HepG2 (cell line): ENCODE results near the gene ATP4A. TPM values are rescaled to one million over a fixed set of nuclear protein-coding genes. Genes with fewer than 3 reads are reported as not detected.

Experiments used
- ATAC-seq: fragments of 200-7000 bp; cut with Tn5 transposase; 3 replicates; pipeline ENCODE4 v1.9.1; 2020; ENCODE audit warnings: mild to moderate bottlenecking, moderate library complexity
- BruUV-seq: library from RNA; stranded (reverse); fragments of 400-500 nt; replicated peaks from 2 replicates; lab custom pipeline; 2021; lab: Mats Ljungman, UMichigan
- CTCF ChIA-PET: fragments of 300-600 bp; formaldehyde crosslinking; extraction: SDS; loops from one replicate; lab custom pipeline; 2021; ENCODE audit warnings: low total read pairs, inconsistent platforms, low intra/inter-chr PET ratio; lab: Yijun Ruan, JAX
- POLR2A ChIA-PET: fragments of 350-600 bp; sonication (Branson Sonifier 250); formaldehyde crosslinking; loops from one replicate; lab custom pipeline; 2020; ENCODE audit warnings: antibody characterized with exemption, inconsistent platforms; lab: Yijun Ruan, JAX
- DNase-seq: peaks from one replicate; pipeline ENCODE4 v3.0.0-alpha.2; 2015; ENCODE audit warnings: low spot score
- FAIRE-seq: peaks from 3 replicates; lab custom pipeline; 2011; peaks lifted over from hg19 to GRCh38; lab: Jason Lieb, UNC
- H2AFZ ChIP-seq: one replicate; pipeline ENCODE4 v1.6.1; 2011; ENCODE audit warnings: low read length, inconsistent platforms
- H3K27ac ChIP-seq: fragments of 300-600 bp; 3 replicates; pipeline ENCODE4 v1.8.0; 2011; ENCODE audit warnings: mixed run types, mild to moderate bottlenecking, mixed read lengths, low read length, inconsistent platforms; ENCODE audit not compliant: insufficient read depth; ENCODE audit errors: extremely low read length
- H3K27me3 ChIP-seq, 2 experiments: fragments of 200-600 bp in 1 of 2; 2 replicates in 1 of 2; 3 replicates in 1 of 2; pipeline versions ENCODE4 v1.6.0 to v1.8.0; 2011; ENCODE audit warnings: low read length in 2 of 2, mild to moderate bottlenecking in 2 of 2, moderate library complexity in 2 of 2, inconsistent platforms in 1 of 2; ENCODE audit not compliant: insufficient read depth in 2 of 2, control insufficient read depth in 1 of 2
- H3K36me3 ChIP-seq, 2 experiments: fragments of 200-600 bp in 1 of 2; replicated peaks in 1 of 2; 2 replicates in 1 of 2; 3 replicates in 1 of 2; pipeline versions ENCODE4 v1.5.1 to v1.8.0; 2011; ENCODE audit warnings: low read length in 2 of 2, inconsistent platforms in 1 of 2; ENCODE audit not compliant: insufficient read depth in 2 of 2, control insufficient read depth in 1 of 2
- H3K4me1 ChIP-seq: 2 replicates; pipeline ENCODE4 v1.5.1; 2012; ENCODE audit warnings: low read length, inconsistent platforms; ENCODE audit not compliant: insufficient read depth
- H3K4me2 ChIP-seq: 2 replicates; pipeline ENCODE4 v1.6.0; 2011; ENCODE audit warnings: low read depth, low read length, inconsistent platforms
- H3K4me3 ChIP-seq, 3 experiments: fragments of 200-600 bp in 1 of 3; sonication (generic), shearing (Covaris generic) in 1 of 3; replicated peaks in 1 of 3; 2 replicates each; pipeline ENCODE4 v1.5.1; 2011 to 2016; ENCODE audit warnings: low read length in 3 of 3, inconsistent platforms in 2 of 3, low read depth in 2 of 3, mild to moderate bottlenecking in 2 of 3, control low read depth in 1 of 3, mixed read lengths in 1 of 3; ENCODE audit not compliant: insufficient read depth in 1 of 3
- H3K79me2 ChIP-seq: one replicate; pipeline ENCODE4 v1.6.1; 2011; ENCODE audit warnings: low read length, inconsistent platforms; ENCODE audit not compliant: insufficient read depth
- H3K9ac ChIP-seq: 2 replicates; pipeline ENCODE4 v1.6.0; 2011; ENCODE audit warnings: mild to moderate bottlenecking, low read depth, low read length, inconsistent platforms; ENCODE audit not compliant: insufficient read depth
- H3K9me3 ChIP-seq: 2 replicates; pipeline ENCODE4 v1.5.1; 2012; ENCODE audit warnings: mild to moderate bottlenecking, low read length
- H4K20me1 ChIP-seq: 2 replicates; pipeline ENCODE4 v1.6.0; 2011; ENCODE audit warnings: inconsistent platforms, mild to moderate bottlenecking, low read length, moderate library complexity; ENCODE audit not compliant: insufficient read depth
- AGO1 ChIP-seq: fragments of 200-400 bp; formaldehyde crosslinking; IDR thresholded peaks from 2 replicates; pipeline ENCODE4 v1.6.1; 2017; ENCODE audit warnings: mild to moderate bottlenecking, low read depth, low read length, moderate library complexity; ENCODE audit not compliant: poor library complexity, severe bottlenecking
- ATAD3A ChIP-seq: sonication (generic); formaldehyde crosslinking; IDR thresholded peaks from 2 replicates; pipeline ENCODE4 v1.4.0; 2020; ENCODE audit warnings: missing genetic modification reagents
- CAMTA2 ChIP-seq: sonication (generic); formaldehyde crosslinking; IDR thresholded peaks from 2 replicates; pipeline ENCODE4 v1.4.0; 2020; ENCODE audit warnings: mild to moderate bottlenecking, missing genetic modification reagents, borderline replicate concordance
- CENPT ChIP-seq: sonication (generic); formaldehyde crosslinking; IDR thresholded peaks from 2 replicates; pipeline ENCODE4 v1.8.0; 2022; ENCODE audit warnings: low read depth, mild to moderate bottlenecking, moderate library complexity, missing genetic modification reagents
- CENPX ChIP-seq: sonication (generic); formaldehyde crosslinking; IDR thresholded peaks from 2 replicates; pipeline ENCODE4 v1.9.0; 2021; ENCODE audit warnings: mild to moderate bottlenecking, missing genetic modification reagents, moderate library complexity
- FOSL2 ChIP-seq: sonication (generic); formaldehyde crosslinking; IDR thresholded peaks from 2 replicates; pipeline ENCODE4 v1.4.0; 2020; ENCODE audit warnings: missing genetic modification reagents
- GATAD1 ChIP-seq: IDR thresholded peaks from 2 replicates; pipeline ENCODE4 v1.6.1; 2016; ENCODE audit warnings: missing genetic modification reagents, missing compliant biosample characterization
- IKZF5 ChIP-seq: IDR thresholded peaks from 2 replicates; pipeline ENCODE4 v1.6.1; 2018; ENCODE audit warnings: missing genetic modification reagents, mild to moderate bottlenecking, missing compliant biosample characterization
- NFE2L1 ChIP-seq: sonication (generic); formaldehyde crosslinking; IDR thresholded peaks from 2 replicates; pipeline ENCODE4 v1.4.0; 2020; ENCODE audit warnings: missing genetic modification reagents, mild to moderate bottlenecking, borderline replicate concordance
- ONECUT2 ChIP-seq: sonication (generic); formaldehyde crosslinking; IDR thresholded peaks from 2 replicates; pipeline ENCODE4 v1.4.0; 2020; ENCODE audit warnings: missing genetic modification reagents
- SATB2 ChIP-seq: sonication (generic); formaldehyde crosslinking; IDR thresholded peaks from 2 replicates; pipeline ENCODE4 v1.5.0; 2020; ENCODE audit warnings: missing genetic modification reagents
- ZNF337 ChIP-seq: sonication (generic); formaldehyde crosslinking; IDR thresholded peaks from 2 replicates; pipeline ENCODE4 v1.5.1; 2020; ENCODE audit warnings: missing genetic modification reagents, low read depth, mild to moderate bottlenecking, borderline replicate concordance
- ZNF839 ChIP-seq: sonication (generic); formaldehyde crosslinking; IDR thresholded peaks from 2 replicates; pipeline ENCODE4 v1.4.0; 2020; ENCODE audit warnings: missing genetic modification reagents, mild to moderate bottlenecking, borderline replicate concordance
- WGBS: methylation state at CpG from one replicate; pipeline ENCODE4 v1.1.6; 2017; ENCODE audit warnings: low lambda C conversion rate; 5-methylcytosine and 5-hydroxymethylcytosine counted together
- in situ Hi-C: cut with HindIII; loops from 2 replicates; pipeline ENCODE4 v1.10.0; 2017; ENCODE audit warnings: low pct_unique_long_range_greater_than_20kb; ENCODE audit not compliant: extremely low pct_ligation_motif_present
- intact Hi-C: fragments of 100-400 bp; cut with micrococcal nuclease; formaldehyde crosslinking; loops from one replicate; pipeline ENCODE4 v1.10.0; 2022; ENCODE audit not compliant: unreplicated experiment
- polyA plus RNA-seq, 8 experiments: library from polyadenylated mRNA; depleted of rRNA in 3 of 8; stranded (reverse) in 7 of 8; unstranded in 1 of 8; fragments of >200 nt; fragmentation: Illumina TruSeq in 4 of 8; extraction: Trizol in 4 of 8; gene quantifications; 2 replicates each; pipeline versions ENCODE4 v1.2.1 to v1.2.3, GENCODE V29; 2011 to 2016; ENCODE audit warnings: low read depth in 4 of 8, missing spikeins in 1 of 8, mixed read lengths in 1 of 8; ENCODE audit not compliant: insufficient read depth in 1 of 8
- total RNA-seq, 5 experiments: library from RNA; depleted of rRNA; stranded (reverse); fragments of >200 nt; fragmentation: Illumina TruSeq; extraction: Trizol; gene quantifications; 2 replicates each; pipeline ENCODE4 v1.2.3, GENCODE V29; 2016; ENCODE audit warnings: low read depth in 1 of 5
- TF ChIP-seq, protein P1 (sequence below): sonication (generic); formaldehyde crosslinking; IDR thresholded peaks from 2 replicates; pipeline ENCODE4 v1.4.0; 2020; ENCODE audit warnings: missing genetic modification reagents
- TF ChIP-seq, protein P2 (sequence below): sonication (generic); formaldehyde crosslinking; IDR thresholded peaks from 2 replicates; pipeline ENCODE4 v1.5.1; 2020; ENCODE audit warnings: missing genetic modification reagents, mild to moderate bottlenecking, borderline replicate concordance

Gene ATP4A
- total and polyA plus RNA-seq, 2 of the 13 experiments (the other 11 are each of a cell fraction or from before 2014, with no cell fraction given): 0.08 to 0.11 TPM

DNA sequence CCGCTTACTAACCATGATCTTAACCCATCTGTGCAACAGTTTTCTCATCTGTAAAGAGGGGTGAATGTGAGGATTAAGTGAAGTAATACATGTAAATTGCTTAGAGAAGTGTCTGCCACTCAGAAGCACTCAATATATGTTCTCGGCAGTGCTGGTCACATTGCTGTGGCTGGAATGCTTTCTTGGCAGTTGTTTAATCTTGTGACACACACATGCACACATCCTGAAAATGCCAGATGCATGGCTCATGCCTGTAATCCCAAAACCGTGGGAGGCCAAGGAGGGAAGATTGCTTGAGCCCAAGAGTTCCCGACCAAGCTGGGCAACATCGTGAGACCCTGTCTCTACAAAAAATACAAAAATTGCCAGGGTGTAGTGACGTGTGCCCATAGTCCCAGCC, 45.1 kb downstream of the ATP4A start:
- POLR2A ChIA-PET: no interaction called here
- no peak for ATAC-seq
- Histone ChIP-seq H3K9ac (no peak overlapping the region), H3K9me3 (no peaks in the 10 kb centered on the region), H3K4me2 (no peak overlapping the region), H3K4me3 (no peak overlapping the region), H3K4me1 (peaks cover 23% of the 10 kb centered on the region), H4K20me1 (no peaks in the 10 kb centered on the region), H3K36me3 (no peaks in the 10 kb centered on the region), H3K27ac (no peak overlapping the region), H3K79me2 (no peaks in the 10 kb centered on the region), H2AFZ (no peak overlapping the region), H3K27me3 (peaks cover 0 to 30% of the 10 kb centered on the region in 2 experiments; a peak in 4 of 5 replicates)
- no peak for TF ChIP-seq GATAD1
- TF ChIP-seq, protein P1, sequence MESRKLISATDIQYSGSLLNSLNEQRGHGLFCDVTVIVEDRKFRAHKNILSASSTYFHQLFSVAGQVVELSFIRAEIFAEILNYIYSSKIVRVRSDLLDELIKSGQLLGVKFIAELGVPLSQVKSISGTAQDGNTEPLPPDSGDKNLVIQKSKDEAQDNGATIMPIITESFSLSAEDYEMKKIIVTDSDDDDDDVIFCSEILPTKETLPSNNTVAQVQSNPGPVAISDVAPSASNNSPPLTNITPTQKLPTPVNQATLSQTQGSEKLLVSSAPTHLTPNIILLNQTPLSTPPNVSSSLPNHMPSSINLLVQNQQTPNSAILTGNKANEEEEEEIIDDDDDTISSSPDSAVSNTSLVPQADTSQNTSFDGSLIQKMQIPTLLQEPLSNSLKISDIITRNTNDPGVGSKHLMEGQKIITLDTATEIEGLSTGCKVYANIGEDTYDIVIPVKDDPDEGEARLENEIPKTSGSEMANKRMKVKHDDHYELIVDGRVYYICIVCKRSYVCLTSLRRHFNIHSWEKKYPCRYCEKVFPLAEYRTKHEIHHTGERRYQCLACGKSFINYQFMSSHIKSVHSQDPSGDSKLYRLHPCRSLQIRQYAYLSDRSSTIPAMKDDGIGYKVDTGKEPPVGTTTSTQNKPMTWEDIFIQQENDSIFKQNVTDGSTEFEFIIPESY: no peak
- 0 out of 2 replicates have a peak, but pooled peaks have one; percentile 6 for TF ChIP-seq FOSL2 (CRISPR knock-in tag)
- CTCF ChIA-PET: no interaction called here
- no TSS peak for BruUV-seq
- no peak for DNase-seq
- intact Hi-C loops: no loop called here
- FAIRE-seq: no peak
- 12% methylated on average over 5 of the region's 6 CpGs for WGBS
- in situ Hi-C loops: no loop called here

DNA sequence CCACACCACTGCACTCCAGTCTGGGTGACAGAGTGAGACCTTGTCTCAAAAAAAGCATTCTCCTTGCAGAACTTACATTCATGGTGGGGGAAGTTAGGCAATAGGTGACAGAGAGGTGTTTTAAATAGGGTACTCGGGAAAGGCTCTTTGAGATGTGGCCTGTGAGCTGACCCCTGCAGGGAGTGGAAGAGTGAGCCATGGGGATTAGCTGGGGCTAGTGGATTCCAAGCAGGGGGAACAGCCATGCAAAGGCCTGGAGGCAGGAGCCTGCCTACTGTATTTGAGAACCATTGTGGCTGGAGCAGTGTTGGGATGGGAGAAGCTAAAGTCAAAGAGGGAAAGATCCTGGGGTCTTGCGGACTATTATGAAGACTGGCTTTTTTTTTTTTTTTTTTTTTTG, 46.1 kb downstream of the ATP4A start:
- FAIRE-seq (no peak), DNase-seq (no peak), ATAC-seq (no peak)
- H4K20me1 ChIP-seq: no peaks in the 10 kb centered on the region
- no peak overlapping the region for H3K4me2 ChIP-seq
- peaks cover 0 to 32% of the 10 kb centered on the region in 2 experiments; a peak in 4 of 5 replicates for H3K27me3 ChIP-seq
- no peaks in the 10 kb centered on the region for H3K79me2 ChIP-seq
- ChIA-PET CTCF (no interaction called here), POLR2A (no interaction called here)
- no peak overlapping the region for H3K9ac ChIP-seq
- H3K4me1 ChIP-seq: peaks cover 18% of the 10 kb centered on the region
- WGBS: 45% methylated on average over 2 of the region's 2 CpGs
- H3K9me3 ChIP-seq: no peaks in the 10 kb centered on the region
- no peak overlapping the region for H3K4me3 ChIP-seq
- no TSS peak for BruUV-seq
- H3K36me3 ChIP-seq: no peaks in the 10 kb centered on the region
- intact Hi-C loops (no loop called here), in situ Hi-C loops (no loop called here)
- no peak overlapping the region for H3K27ac ChIP-seq
- no peak overlapping the region for H2AFZ ChIP-seq
- TF ChIP-seq IKZF5 (CRISPR knock-in tag) (no peak), CENPT (CRISPR knock-in tag) (no peak), ONECUT2 (no peak), CENPX (CRISPR knock-in tag) (no peak), NFE2L1 (CRISPR knock-in tag) (no peak), AGO1 (no peak), ATAD3A (CRISPR knock-in tag) (no peak), SATB2 (CRISPR knock-in tag) (no peak), CAMTA2 (CRISPR knock-in tag) (no peak), ZNF839 (CRISPR knock-in tag) (no peak), ZNF337 (no peak)
- TF ChIP-seq, protein P2, sequence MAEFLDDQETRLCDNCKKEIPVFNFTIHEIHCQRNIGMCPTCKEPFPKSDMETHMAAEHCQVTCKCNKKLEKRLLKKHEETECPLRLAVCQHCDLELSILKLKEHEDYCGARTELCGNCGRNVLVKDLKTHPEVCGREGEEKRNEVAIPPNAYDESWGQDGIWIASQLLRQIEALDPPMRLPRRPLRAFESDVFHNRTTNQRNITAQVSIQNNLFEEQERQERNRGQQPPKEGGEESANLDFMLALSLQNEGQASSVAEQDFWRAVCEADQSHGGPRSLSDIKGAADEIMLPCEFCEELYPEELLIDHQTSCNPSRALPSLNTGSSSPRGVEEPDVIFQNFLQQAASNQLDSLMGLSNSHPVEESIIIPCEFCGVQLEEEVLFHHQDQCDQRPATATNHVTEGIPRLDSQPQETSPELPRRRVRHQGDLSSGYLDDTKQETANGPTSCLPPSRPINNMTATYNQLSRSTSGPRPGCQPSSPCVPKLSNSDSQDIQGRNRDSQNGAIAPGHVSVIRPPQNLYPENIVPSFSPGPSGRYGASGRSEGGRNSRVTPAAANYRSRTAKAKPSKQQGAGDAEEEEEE (CRISPR knock-in tag): no peak
